ENCODE measurements around the gene RSKR.

DNA sequence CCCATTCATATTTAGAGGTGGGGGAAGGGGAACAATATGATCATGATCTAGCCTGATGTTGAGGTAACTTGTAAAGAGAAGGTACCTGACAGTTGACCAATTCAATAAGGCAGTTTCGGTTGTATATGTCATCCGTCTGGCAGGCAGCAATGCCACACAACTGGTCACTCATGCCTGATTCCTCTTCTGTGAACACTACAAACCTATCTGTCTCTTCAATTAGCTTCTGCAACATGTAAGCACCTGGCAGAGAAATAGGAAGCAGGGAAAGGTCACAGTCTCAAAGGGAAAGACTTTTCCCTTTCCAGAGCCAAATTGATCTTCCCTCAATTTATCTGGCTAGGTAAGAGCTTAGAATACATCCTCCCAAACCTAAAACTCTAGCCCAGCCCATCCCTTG lies 10.2 kb upstream of the RSKR start:
- TF ChIP-seq, protein P1, sequence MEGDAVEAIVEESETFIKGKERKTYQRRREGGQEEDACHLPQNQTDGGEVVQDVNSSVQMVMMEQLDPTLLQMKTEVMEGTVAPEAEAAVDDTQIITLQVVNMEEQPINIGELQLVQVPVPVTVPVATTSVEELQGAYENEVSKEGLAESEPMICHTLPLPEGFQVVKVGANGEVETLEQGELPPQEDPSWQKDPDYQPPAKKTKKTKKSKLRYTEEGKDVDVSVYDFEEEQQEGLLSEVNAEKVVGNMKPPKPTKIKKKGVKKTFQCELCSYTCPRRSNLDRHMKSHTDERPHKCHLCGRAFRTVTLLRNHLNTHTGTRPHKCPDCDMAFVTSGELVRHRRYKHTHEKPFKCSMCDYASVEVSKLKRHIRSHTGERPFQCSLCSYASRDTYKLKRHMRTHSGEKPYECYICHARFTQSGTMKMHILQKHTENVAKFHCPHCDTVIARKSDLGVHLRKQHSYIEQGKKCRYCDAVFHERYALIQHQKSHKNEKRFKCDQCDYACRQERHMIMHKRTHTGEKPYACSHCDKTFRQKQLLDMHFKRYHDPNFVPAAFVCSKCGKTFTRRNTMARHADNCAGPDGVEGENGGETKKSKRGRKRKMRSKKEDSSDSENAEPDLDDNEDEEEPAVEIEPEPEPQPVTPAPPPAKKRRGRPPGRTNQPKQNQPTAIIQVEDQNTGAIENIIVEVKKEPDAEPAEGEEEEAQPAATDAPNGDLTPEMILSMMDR (IDR thresholded peaks at IDR 0.05; ENCODE audit: insufficient read depth, low read length, poor library complexity, severe bottlenecking) = no peak
- TF ChIP-seq EZH2phosphoT487 (conservative IDR thresholded peaks at IDR 0.05; ENCODE audit: low read length) = no peak
